Thyroid gland (tissue), 4 donors: ENCODE measurements around the gene MDM2. TPM values are rescaled to one million over a fixed set of nuclear protein-coding genes. Genes with fewer than 3 reads are reported as not detected.

Experiments used
- DNase-seq, 2 donors: peaks; one replicate each; pipeline ENCODE4 v3.0.0-alpha.2; 2019
- H3K27ac ChIP-seq, 3 donors: fragments of 200-600 bp; sonication (generic); 1 replicate in 2 of 3; 2 replicates in 1 of 3; pipeline ENCODE4 v1.5.1; 2016 to 2019; ENCODE audit warnings: mild to moderate bottlenecking in 1 of 3, moderate library complexity in 1 of 3
- H3K27me3 ChIP-seq: fragments of 200-600 bp; sonication (generic); one replicate; pipeline ENCODE4 v1.5.1; 2019
- H3K36me3 ChIP-seq, 2 donors: fragments of 200-600 bp; sonication (generic); one replicate each; pipeline ENCODE4 v1.5.1; 2016 to 2019
- H3K4me1 ChIP-seq, 2 donors: fragments of 200-600 bp; sonication (generic); one replicate each; pipeline ENCODE4 v1.5.1; 2017 to 2019
- H3K4me3 ChIP-seq, 3 donors: fragments of 200-600 bp; sonication (generic); replicated peaks in 1 of 3; 1 replicate in 2 of 3; 2 replicates in 1 of 3; pipeline ENCODE4 v1.5.1; 2016; ENCODE audit warnings: mild to moderate bottlenecking in 1 of 3
- H3K9me3 ChIP-seq: fragments of 200-600 bp; sonication (generic); one replicate; pipeline ENCODE4 v1.5.1; 2017
- POLR2A ChIP-seq, 2 donors: fragments of 450-650 bp; IDR thresholded peaks; one replicate each; pipeline ENCODE4 v1.6.1; 2017; ENCODE audit warnings: antibody characterized with exemption in 2 of 2, mild to moderate bottlenecking in 2 of 2, moderate library complexity in 1 of 2
- WGBS, 2 donors: methylation state at CpG; one replicate each; pipeline ENCODE4 v1.1.5; 2017; 5-methylcytosine and 5-hydroxymethylcytosine counted together
- intact Hi-C: fragments of 100-400 bp; cut with DNase I; formaldehyde crosslinking; loops from one replicate; pipeline ENCODE4 v1.15.1; 2023
- total RNA-seq, 4 donors: library from RNA; depleted of rRNA; stranded (reverse); fragments of >200 nt; gene quantifications; one replicate each; pipeline ENCODE4 v1.2.3, GENCODE V29; 2016
- TF ChIP-seq, protein P1 (sequence below), 6 experiments: fragments of 200-600 bp in 3 of 6; fragments of 450-650 bp in 3 of 6; sonication (generic) in 3 of 6; IDR thresholded peaks; one replicate each; pipeline ENCODE4 v1.5.1; 2016 to 2019; ENCODE audit warnings: antibody characterized with exemption in 6 of 6, mild to moderate bottlenecking in 2 of 6, inconsistent platforms in 1 of 6, moderate library complexity in 1 of 6

MDM2 gene
- total RNA-seq, 4 donors from 2014 or later, result 56.7 to 124 (median 91.6) TPM

DNA sequence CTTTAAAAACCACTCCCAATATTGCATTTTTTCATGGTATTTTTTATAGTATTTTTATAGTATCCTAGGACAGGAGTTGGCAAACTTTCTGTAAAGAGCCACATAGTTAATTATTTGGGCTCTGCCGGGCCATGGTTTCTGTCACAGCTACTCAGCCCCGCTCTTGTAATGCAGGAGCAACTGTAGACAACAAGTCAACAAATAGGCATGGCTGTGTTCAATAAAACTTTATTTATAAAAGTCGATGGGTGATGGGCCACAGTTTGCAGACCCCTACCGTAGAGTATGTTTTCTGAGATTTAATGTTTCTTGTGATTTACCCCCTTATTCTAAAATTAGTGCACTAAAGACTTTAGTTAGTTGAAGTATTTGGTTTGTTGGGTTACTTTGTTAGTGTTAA lies 25.5 kb downstream of the MDM2 start:
- no peak overlapping the region for H3K4me3 ChIP-seq
- no peak overlapping the region for H3K27ac ChIP-seq
- TF ChIP-seq POLR2A (IDR thresholded peaks at IDR 0.05), result no peak
- TF ChIP-seq, protein P1, sequence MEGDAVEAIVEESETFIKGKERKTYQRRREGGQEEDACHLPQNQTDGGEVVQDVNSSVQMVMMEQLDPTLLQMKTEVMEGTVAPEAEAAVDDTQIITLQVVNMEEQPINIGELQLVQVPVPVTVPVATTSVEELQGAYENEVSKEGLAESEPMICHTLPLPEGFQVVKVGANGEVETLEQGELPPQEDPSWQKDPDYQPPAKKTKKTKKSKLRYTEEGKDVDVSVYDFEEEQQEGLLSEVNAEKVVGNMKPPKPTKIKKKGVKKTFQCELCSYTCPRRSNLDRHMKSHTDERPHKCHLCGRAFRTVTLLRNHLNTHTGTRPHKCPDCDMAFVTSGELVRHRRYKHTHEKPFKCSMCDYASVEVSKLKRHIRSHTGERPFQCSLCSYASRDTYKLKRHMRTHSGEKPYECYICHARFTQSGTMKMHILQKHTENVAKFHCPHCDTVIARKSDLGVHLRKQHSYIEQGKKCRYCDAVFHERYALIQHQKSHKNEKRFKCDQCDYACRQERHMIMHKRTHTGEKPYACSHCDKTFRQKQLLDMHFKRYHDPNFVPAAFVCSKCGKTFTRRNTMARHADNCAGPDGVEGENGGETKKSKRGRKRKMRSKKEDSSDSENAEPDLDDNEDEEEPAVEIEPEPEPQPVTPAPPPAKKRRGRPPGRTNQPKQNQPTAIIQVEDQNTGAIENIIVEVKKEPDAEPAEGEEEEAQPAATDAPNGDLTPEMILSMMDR (IDR thresholded peaks at IDR 0.05), result no peak
- H3K4me1 ChIP-seq, result peaks cover 0 to 3% of the 10 kb centered on the region in 2 donors
- H3K36me3 ChIP-seq, result peaks cover 32 to 33% of the 10 kb centered on the region in 2 donors
- H3K27me3 ChIP-seq, result no peaks in the 10 kb centered on the region
- intact Hi-C loops, result no loop called here
- WGBS, 2 donors, result 96 to 98% methylated on average over 4 of the region's 4 CpGs
- no peak for DNase-seq
- H3K9me3 ChIP-seq, result no peaks in the 10 kb centered on the region

DNA sequence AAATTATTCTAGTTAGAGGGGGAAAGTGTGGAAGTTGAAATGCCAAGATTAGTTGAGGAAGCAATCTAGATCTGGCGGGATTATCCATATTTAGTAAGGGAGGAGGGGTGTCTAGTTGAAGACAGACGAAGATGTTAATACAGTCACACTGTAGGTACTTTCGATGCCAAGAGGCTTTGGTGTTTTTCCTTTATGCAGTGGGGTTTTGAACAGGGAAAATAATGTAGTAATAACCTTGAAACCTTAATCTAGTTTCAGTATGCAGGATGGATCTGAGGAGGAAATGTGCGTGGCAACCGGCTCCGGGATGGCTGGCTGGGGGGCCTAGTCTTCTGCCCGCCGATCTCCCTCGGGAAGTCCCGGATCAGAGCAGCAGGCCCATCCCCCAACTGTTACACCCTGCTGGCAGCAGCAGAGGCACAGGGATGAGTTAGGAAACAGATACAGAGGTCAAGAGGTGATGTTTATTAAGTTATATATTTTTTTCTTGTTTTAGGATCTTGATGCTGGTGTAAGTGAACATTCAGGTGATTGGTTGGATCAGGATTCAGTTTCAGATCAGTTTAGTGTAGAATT lies 27.4 kb downstream of the MDM2 start:
- DNase-seq, result no peak
- Histone ChIP-seq H3K4me1 (no peaks in the 10 kb centered on the region), H3K4me3 (no peak overlapping the region), H3K36me3 (peaks cover 28 to 42% of the 10 kb centered on the region in 2 donors), H3K27me3 (no peaks in the 10 kb centered on the region), H3K27ac (no peak overlapping the region), H3K9me3 (no peaks in the 10 kb centered on the region)
- WGBS, 2 donors, result 71 to 74% methylated on average over 10 of the region's 10 CpGs
- no peak for TF ChIP-seq POLR2A (IDR thresholded peaks at IDR 0.05)
- TF ChIP-seq, protein P1 (IDR thresholded peaks at IDR 0.05), result no peak
- intact Hi-C loops, result no loop called here

DNA sequence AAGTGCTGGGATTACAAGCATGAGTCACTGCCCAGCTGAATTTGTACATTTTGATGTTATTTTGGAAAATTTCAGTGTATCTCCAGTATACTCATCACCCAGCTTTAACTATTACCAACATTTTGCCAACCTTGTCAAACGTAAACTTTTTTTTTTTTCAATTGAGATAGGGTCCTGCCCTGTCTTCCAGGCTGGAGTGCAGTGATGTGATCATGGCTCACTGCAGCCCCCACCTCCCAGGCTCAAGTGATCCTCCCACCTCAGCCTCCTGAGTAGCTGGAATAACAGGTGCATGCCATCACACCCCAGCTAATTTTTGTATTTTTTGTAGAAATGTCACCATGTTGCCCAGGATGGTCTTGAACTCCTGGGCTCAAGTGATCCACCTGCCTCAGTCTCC lies 29.2 kb downstream of the MDM2 start:
- no peak for TF ChIP-seq POLR2A (IDR thresholded peaks at IDR 0.05)
- TF ChIP-seq, protein P1 (IDR thresholded peaks at IDR 0.05), result no peak
- no peak overlapping the region for H3K27ac ChIP-seq
- 95 to 100% methylated on average over 1 of the region's 1 CpG for WGBS, 2 donors
- no peak for DNase-seq
- H3K9me3 ChIP-seq, result no peaks in the 10 kb centered on the region
- intact Hi-C loops, result no loop called here
- no peak overlapping the region for H3K4me3 ChIP-seq
- no peaks in the 10 kb centered on the region for H3K27me3 ChIP-seq
- peaks cover 26 to 42% of the 10 kb centered on the region in 2 donors for H3K36me3 ChIP-seq
- no peaks in the 10 kb centered on the region for H3K4me1 ChIP-seq

DNA sequence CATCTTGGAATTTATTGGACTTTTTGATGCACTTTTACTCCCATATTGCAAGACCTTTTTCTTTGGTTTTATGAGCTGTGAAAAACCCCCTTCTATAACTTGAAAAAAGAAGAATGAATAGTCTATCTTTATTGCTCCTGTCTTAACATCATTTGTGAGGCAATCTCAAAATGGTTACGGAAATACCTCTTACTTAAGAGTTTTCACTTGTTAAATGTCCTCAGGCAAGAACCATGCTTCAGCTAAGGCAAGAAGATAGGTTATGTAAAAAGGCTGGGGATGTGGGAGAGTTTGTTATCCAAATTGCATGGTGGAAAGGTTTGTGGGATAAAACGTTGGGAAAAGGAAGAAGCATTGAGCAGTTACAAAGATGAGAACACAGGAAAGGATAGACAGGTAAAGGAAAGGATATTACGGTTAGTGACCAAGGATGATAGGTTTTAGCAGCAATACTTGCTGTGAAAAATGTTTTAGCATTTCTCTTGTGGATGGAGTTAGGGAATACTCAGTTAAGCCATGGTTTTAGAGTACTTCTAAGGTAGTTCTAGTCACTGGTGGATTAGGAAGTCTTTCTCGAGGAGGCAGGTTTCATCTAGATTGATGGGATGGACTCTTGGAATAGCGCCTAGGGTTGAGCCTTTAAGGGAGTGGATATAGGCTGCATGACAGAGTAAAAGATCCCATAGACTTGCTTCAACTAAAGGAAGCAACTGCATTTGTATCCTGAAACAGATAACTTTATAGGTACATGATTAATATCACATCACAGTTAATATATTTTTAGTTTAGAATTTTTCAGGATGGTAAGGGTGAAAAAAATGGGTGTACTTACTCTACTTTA lies 30.3 kb downstream of the MDM2 start:
- Histone ChIP-seq H3K4me1 (peaks cover 0 to 5% of the 10 kb centered on the region in 2 donors), H3K9me3 (no peaks in the 10 kb centered on the region), H3K4me3 (no peak overlapping the region), H3K27me3 (no peaks in the 10 kb centered on the region), H3K27ac (no peak overlapping the region), H3K36me3 (peaks cover 26 to 47% of the 10 kb centered on the region in 2 donors)
- intact Hi-C loops, result no loop called here
- TF ChIP-seq POLR2A (IDR thresholded peaks at IDR 0.05), result no peak
- TF ChIP-seq, protein P1 (IDR thresholded peaks at IDR 0.05), result no peak
- DNase-seq, result no peak
- 91% methylated on average over 5 of the region's 5 CpGs for WGBS, 2 donors
